ENCODE data around the gene RCSD1.
A peak's percentile ranks its signal among the peaks of the same experiment; 100 is the strongest.
"Not testable (repeated sequence)": the region's sequence is repeated elsewhere in the genome, so short reads cannot be mapped to it uniquely, and the experiment has no call there.

Gene RCSD1

GRCh38 chr1:167714439-167715156 lies 84.6 kb downstream of the RCSD1 start:
- ChIA-PET CTCF (interaction anchor here (0.7 to 4.9 kb wide), 19 partner anchors 8 to 521 kb away, joined by 3 to 26 read pairs (median 4); no protein-coding TSS in a partner anchor), POLR2A (interaction anchor here (0.7 kb wide), 2 partner anchors 82 to 191 kb away, joined by 4 to 5 read pairs; no protein-coding TSS in a partner anchor)
- peak overlapping the region; percentile 99 for H3K4me3 ChIP-seq (ENCODE audit: low read depth, low read length)
- TF ChIP-seq, protein P1, sequence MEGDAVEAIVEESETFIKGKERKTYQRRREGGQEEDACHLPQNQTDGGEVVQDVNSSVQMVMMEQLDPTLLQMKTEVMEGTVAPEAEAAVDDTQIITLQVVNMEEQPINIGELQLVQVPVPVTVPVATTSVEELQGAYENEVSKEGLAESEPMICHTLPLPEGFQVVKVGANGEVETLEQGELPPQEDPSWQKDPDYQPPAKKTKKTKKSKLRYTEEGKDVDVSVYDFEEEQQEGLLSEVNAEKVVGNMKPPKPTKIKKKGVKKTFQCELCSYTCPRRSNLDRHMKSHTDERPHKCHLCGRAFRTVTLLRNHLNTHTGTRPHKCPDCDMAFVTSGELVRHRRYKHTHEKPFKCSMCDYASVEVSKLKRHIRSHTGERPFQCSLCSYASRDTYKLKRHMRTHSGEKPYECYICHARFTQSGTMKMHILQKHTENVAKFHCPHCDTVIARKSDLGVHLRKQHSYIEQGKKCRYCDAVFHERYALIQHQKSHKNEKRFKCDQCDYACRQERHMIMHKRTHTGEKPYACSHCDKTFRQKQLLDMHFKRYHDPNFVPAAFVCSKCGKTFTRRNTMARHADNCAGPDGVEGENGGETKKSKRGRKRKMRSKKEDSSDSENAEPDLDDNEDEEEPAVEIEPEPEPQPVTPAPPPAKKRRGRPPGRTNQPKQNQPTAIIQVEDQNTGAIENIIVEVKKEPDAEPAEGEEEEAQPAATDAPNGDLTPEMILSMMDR (IDR thresholded peaks at IDR 0.05; ENCODE audit: insufficient read depth, low read length, missing control alignments) = no peak
- DNase-seq (ENCODE audit: low read depth, low spot score) = no peak

DNA sequence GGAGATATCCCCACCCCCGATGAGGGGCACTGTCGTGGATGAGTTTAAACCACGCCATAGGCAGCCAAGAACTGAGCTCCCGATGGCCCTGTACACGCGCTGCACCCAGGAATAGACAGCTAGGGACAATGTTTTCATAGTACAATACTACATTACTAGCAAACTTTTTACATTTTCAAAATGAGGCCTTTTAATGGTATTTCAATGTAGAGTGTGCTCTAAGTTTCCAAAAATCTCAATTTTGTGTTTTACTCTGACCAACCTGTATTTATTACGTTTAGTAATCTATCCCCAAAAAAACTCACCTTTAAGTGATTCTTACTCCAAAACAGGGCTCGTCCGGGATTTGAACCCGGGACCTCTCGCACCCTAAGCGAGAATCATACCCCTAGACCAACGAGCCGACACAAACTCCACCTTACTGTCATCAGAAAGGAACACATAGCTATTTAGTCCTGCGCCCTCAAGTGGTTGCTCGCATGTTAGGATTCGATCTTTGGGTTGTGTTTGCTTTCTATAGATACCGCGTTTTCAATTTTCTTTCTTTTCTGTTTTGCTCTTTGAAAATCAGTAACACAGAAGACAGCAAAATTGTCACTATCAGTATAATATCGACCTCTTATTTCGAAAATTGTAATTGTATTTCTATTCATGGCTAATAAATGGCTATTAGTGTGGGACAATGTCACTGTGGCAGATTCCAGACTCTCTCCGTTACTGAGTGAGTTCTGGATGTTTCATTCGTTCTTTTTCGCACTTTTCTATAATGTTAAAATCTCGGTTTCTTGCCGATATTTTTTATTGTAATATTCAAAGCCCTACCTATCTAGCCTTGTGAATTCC lies 85.3 kb downstream of the RCSD1 start:
- ChIA-PET CTCF (interaction anchor here (0.7 to 4.9 kb wide), 21 partner anchors 9 to 520 kb away, joined by 3 to 26 read pairs (median 5); partner anchors contain the start of gene GPR161), POLR2A (interaction anchor here (0.7 kb wide), 2 partner anchors 81 to 190 kb away, joined by 4 to 5 read pairs; no protein-coding TSS in a partner anchor)
- H3K4me3 ChIP-seq (ENCODE audit: low read depth, low read length) = peak overlapping the region; percentile 99
- TF ChIP-seq, protein P1 (IDR thresholded peaks at IDR 0.05; ENCODE audit: insufficient read depth, low read length, missing control alignments) = peak; percentile 85
- DNase-seq (ENCODE audit: low read depth, low spot score) = peak; percentile 44

- H3K4me3 ChIP-seq (ENCODE audit: low read depth, low read length) = peak overlapping the region; percentile 47
- TF ChIP-seq, protein P1 (IDR thresholded peaks at IDR 0.05; ENCODE audit: insufficient read depth, low read length, missing control alignments) = no peak
- no peak for DNase-seq (ENCODE audit: low read depth, low spot score)
- CTCF ChIA-PET = interaction anchor here (0.9 to 4.9 kb wide), 14 partner anchors 9 to 429 kb away, joined by 3 to 26 read pairs (median 6); partner anchors contain the start of gene GPR161
- POLR2A ChIA-PET = no interaction called here
These were observed 85.9 kb downstream of the RCSD1 start for GRCh38 chr1:167716000-167716271.

- ChIA-PET POLR2A (no interaction called here), CTCF (interaction anchor here (1.0 to 4.9 kb wide), 6 partner anchors 22 to 368 kb away, joined by 3 to 26 read pairs (median 5); no protein-coding TSS in a partner anchor)
- H3K4me3 ChIP-seq (ENCODE audit: low read depth, low read length) = no peak overlapping the region
- DNase-seq (ENCODE audit: low read depth, low spot score) = no peak
- TF ChIP-seq, protein P1 (IDR thresholded peaks at IDR 0.05; ENCODE audit: insufficient read depth, low read length, missing control alignments) = no peak
These were observed 87.3 kb downstream of the RCSD1 start for GRCh38 chr1:167717351-167717750.

GRCh38 chr1:167718914-167719691 lies 89.1 kb downstream of the RCSD1 start:
- H3K4me3 ChIP-seq (ENCODE audit: low read depth, low read length) = no peak overlapping the region
- POLR2A ChIA-PET = no interaction called here

DNA sequence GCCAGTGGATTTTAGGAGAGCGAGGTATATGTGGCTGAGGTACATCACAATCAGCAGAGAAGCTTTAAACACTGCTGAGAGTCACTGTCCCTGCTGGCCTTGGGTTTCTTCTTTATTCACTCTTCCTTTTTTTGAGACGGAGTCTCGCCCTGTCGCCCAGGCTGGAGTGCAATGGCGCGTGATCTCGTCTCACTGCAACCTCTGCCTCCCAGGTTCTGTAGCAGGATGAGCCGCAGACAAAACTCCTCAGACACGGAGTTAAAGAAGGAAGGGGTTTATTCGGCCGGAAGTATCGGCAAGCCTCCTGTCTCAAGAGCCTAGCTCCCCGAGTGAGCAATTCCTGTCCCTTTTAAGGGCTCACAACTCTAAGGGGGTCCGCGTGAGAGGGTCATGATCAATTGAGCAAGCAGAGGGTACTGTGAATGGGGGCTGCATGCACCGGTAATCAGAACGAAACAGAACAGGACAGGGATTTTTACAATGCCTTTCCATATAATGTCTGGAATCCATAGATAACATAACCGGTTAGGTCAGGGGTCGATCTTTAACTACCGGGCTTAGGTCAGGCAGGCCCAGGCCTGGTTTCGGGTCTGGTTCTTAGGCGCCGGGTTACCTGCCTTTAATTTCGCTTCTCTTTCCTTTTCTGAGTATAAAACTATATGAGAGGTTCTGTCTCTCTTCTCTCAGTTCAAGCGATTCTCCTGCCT lies 89.8 kb downstream of the RCSD1 start:
- CTCF ChIA-PET = interaction anchor here (1.1 to 1.2 kb wide), 4 partner anchors 72 to 362 kb away, joined by 3 to 6 read pairs (median 4); no protein-coding TSS in a partner anchor
- H3K4me3 ChIP-seq (ENCODE audit: low read depth, low read length); POLR2A ChIA-PET; DNase-seq (ENCODE audit: low read depth, low spot score): not testable (repeated sequence)

More at GRCh38 chr1:167718914-167719691, 89.1 kb downstream of the RCSD1 start:
- CTCF ChIA-PET = no interaction called here
- no peak for DNase-seq (ENCODE audit: low read depth, low spot score)
- TF ChIP-seq, protein P1 (IDR thresholded peaks at IDR 0.05; ENCODE audit: insufficient read depth, low read length, missing control alignments) = no peak

All from AG04449 (cell line).